ENCODE data around the gene BRCA2. TPM values are rescaled to one million over a fixed set of nuclear protein-coding genes. Genes with fewer than 3 reads are reported as not detected.

Gene BRCA2
- total RNA-seq, 1 experiment from 2014 or later = 14.5 TPM

DNA sequence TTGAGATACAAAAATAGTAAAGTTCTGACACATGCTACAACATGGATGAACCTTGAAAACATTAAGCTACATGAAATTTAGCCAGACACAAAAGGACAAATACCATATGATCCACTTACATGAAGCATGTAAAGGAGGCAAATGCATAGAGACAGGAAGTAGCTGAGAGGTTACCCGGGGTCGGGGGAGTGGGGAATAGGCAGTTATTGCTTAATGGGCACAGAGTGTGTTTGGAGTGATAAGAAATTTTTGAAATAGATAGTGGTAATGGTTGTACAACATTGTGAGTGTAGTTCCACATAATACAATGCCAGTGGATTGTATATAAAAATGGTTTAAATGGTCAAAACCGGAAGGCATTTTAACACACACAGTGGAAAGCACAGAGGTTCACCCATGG is 108.3 kb downstream of the BRCA2 start:
- Histone ChIP-seq H3K27me3 (ENCODE audit: insufficient read depth, low read depth) (no peaks in the 10 kb centered on the region), H3K27ac (no peak overlapping the region), H3K4me3 (no peak overlapping the region), H3K36me3 (ENCODE audit: low read depth) (no peaks in the 10 kb centered on the region), H3K9me2 (ENCODE audit: insufficient read depth) (no peaks in the 10 kb centered on the region), H3K4me2 (no peak overlapping the region), H3K79me2 (ENCODE audit: low read depth) (no peaks in the 10 kb centered on the region), H3K9me3 (ENCODE audit: insufficient read depth, low read depth) (peaks cover 4% of the 10 kb centered on the region; the same call in 1 of the 2 replicates), H2AFZ (no peak overlapping the region), H3F3A (ENCODE audit: insufficient read depth, low read depth) (no peaks in the 10 kb centered on the region), H3K4me1 (replicated peaks; ENCODE audit: insufficient read depth) (peaks cover 11% of the 10 kb centered on the region; the same call in 1 of the 2 replicates), H4K20me1 (ENCODE audit: insufficient read depth) (no peaks in the 10 kb centered on the region)
- intact Hi-C loops (cut with micrococcal nuclease; ENCODE audit: unreplicated experiment) = no loop called here
- no peak for TF ChIP-seq EZH2 (IDR thresholded peaks at IDR 0.05; ENCODE audit: low read depth)
- TF ChIP-seq CTCF (conservative IDR thresholded peaks at IDR 0.05) = no peak
- ChIA-PET POLR2A (ENCODE audit: unreplicated experiment) (no interaction called here), CTCF (no interaction called here)
- no TSS peak for BruUV-seq (replicated peaks)
- no peak for DNase-seq

DNA sequence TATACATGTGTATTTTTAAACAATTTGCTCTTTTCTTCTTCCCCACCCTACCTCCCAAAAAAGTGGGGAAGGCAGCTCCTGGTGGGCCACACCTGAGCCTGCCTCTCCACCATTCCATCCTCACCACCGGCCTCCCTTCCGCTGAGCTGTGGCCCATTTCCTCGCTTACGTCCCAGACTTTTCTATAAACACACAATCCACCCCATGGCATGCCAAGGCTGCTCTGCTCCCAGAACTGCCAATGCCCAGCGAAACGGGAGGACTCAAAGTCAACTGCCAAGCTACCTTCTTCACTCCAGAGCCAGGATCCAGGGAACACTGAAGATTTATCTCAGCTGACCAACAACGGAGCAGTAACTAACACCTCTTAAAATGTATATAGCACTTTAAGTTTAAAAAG is 109.8 kb downstream of the BRCA2 start:
- H3K4me1 ChIP-seq (replicated peaks; ENCODE audit: insufficient read depth) = peaks cover 15% of the 10 kb centered on the region; the same call in 1 of the 2 replicates
- no peaks in the 10 kb centered on the region for H3K79me2 ChIP-seq (ENCODE audit: low read depth)
- no peak for DNase-seq
- H3K27me3 ChIP-seq (ENCODE audit: insufficient read depth, low read depth) = no peaks in the 10 kb centered on the region
- ChIA-PET CTCF (no interaction called here), POLR2A (ENCODE audit: unreplicated experiment) (no interaction called here)
- H3K36me3 ChIP-seq (ENCODE audit: low read depth) = no peaks in the 10 kb centered on the region
- no peak overlapping the region for H3K4me2 ChIP-seq
- no peak overlapping the region for H3K4me3 ChIP-seq
- H2AFZ ChIP-seq = no peak overlapping the region
- no peaks in the 10 kb centered on the region for H3F3A ChIP-seq (ENCODE audit: insufficient read depth, low read depth)
- intact Hi-C loops (cut with micrococcal nuclease; ENCODE audit: unreplicated experiment) = loop anchor here (5.0 kb wide), 1 partner anchor 112 kb away; the partner anchor contains the start of gene N4BP2L2
- H4K20me1 ChIP-seq (ENCODE audit: insufficient read depth) = no peaks in the 10 kb centered on the region
- no TSS peak for BruUV-seq (replicated peaks)
- no peak overlapping the region for H3K27ac ChIP-seq
- no peaks in the 10 kb centered on the region for H3K9me3 ChIP-seq (ENCODE audit: insufficient read depth, low read depth)
- TF ChIP-seq EZH2 (IDR thresholded peaks at IDR 0.05; ENCODE audit: low read depth) (no peak), CTCF (conservative IDR thresholded peaks at IDR 0.05) (no peak)
- H3K9me2 ChIP-seq (ENCODE audit: insufficient read depth) = no peaks in the 10 kb centered on the region

DNA sequence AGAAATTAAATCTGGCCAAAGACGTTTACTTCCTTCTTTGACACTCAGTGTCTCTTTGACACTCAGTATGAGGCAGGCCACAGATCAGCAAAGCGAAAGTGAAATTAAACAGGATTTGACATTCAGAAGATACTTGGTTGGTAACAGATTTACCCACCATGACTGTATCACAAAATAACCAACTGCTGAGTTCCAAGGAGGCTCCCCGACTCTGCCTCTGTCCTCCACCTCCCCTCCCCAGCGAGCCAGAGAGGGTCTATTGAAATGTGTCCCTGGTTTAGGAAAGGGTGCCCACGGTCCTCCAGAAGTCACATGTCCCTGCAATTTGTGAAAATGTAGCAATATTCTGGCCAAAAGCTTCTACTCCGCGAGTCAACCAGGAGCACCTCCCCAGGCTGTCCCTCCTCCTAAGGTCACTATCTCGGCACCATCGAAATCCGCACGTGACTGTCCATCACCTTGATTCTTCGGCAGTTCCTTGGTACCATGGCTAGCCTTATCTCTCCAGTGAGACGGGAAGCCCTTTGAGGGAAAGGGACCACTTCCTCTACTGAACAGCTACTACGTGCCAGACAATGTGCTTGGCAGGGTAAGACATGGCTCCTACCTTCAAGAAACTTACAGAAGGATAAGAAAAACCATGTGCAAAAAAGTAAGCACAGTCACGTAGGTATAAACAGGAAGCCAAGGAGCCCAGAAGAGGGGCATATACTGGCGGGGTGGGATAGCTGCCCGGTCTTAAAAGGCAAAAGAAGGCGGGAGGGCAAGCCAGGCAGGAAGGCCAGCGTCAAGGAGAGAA is 111.1 kb downstream of the BRCA2 start:
- no peak for TF ChIP-seq EZH2 (IDR thresholded peaks at IDR 0.05; ENCODE audit: low read depth)
- no peak for TF ChIP-seq CTCF (conservative IDR thresholded peaks at IDR 0.05)
- ChIA-PET POLR2A (ENCODE audit: unreplicated experiment) (no interaction called here), CTCF (no interaction called here)
- Histone ChIP-seq H3K4me3 (peak overlapping the region; percentile 87; the same call in 1 of the 2 replicates), H3K27ac (no peak overlapping the region), H3K9me3 (ENCODE audit: insufficient read depth, low read depth) (no peaks in the 10 kb centered on the region), H3K36me3 (ENCODE audit: low read depth) (no peaks in the 10 kb centered on the region), H3K27me3 (ENCODE audit: insufficient read depth, low read depth) (no peaks in the 10 kb centered on the region), H3K79me2 (ENCODE audit: low read depth) (no peaks in the 10 kb centered on the region), H4K20me1 (ENCODE audit: insufficient read depth) (no peaks in the 10 kb centered on the region), H2AFZ (no peak overlapping the region), H3K4me1 (replicated peaks; ENCODE audit: insufficient read depth) (peaks cover 15% of the 10 kb centered on the region; the same call in 1 of the 2 replicates), H3K4me2 (peak overlapping the region; percentile 93), H3K9me2 (ENCODE audit: insufficient read depth) (no peaks in the 10 kb centered on the region), H3F3A (ENCODE audit: insufficient read depth, low read depth) (no peaks in the 10 kb centered on the region)
- intact Hi-C loops (cut with micrococcal nuclease; ENCODE audit: unreplicated experiment) = loop anchor here (5.0 kb wide), 1 partner anchor 111 kb away; the partner anchor contains the start of gene N4BP2L2
- no peak for DNase-seq
- BruUV-seq (replicated peaks) = no TSS peak
